ENCODE data around the gene FAM53B. TPM values are rescaled to one million over a fixed set of nuclear protein-coding genes. Genes with fewer than 3 reads are reported as not detected.

FAM53B gene
- total RNA-seq, 1 experiment from 2014 or later: 14.1 TPM

DNA sequence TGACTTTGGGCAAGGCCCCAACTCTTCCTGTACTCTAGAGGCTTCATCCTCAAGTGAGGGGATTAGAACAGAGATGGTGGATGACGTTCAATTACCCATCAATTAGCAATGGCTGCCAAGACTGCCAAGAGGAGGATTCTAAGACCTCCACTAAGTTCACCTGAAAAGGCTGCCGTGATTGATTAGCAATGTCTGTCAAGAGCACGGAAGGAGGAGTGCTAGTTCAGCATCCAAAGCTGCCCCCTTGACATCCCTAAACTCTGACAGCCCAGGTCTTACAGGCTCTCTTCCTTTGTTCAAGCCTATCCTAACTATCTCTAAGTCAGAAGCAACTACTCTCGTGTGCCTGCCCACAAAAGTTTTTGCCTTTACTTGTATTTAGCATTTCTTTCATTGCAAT, 68.4 kb downstream of the FAM53B start:
- no peaks in the 10 kb centered on the region for H3K27me3 ChIP-seq (replicated peaks)
- no peak for DNase-seq (ENCODE audit: low read depth in 1 of 2, low spot score in 2 of 2)
- no peak overlapping the region for H3K27ac ChIP-seq
- H3K4me3 ChIP-seq: no peak overlapping the region
- no peaks in the 10 kb centered on the region for H3K9me3 ChIP-seq (replicated peaks)
- H3K36me3 ChIP-seq: no peaks in the 10 kb centered on the region; the same call in 1 of the 2 replicates
- H3K4me1 ChIP-seq (replicated peaks): peaks cover 4% of the 10 kb centered on the region; the same call in 1 of the 2 replicates

DNA sequence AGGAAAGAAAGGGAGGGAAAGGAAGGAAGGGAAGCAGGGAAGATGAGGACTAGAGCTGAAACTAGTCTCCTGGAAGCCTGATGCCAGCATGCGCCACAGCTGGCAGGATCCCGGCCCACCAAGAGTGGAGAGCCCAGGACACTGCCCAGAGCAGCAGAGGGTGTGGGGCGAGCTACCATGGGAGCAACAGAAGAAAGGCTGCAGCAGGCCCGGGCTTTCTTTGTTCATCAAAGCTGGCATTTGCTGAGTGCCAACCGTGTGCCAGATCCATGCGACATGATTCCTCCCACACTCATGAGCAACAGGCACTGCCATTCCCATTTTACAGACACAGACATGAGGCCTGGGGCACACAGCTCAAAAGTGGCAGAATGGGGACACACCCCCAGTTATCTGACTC, 68.9 kb downstream of the FAM53B start:
- Histone ChIP-seq H3K9me3 (replicated peaks) (no peaks in the 10 kb centered on the region), H3K27ac (no peak overlapping the region), H3K27me3 (replicated peaks) (no peaks in the 10 kb centered on the region), H3K4me3 (no peak overlapping the region), H3K4me1 (replicated peaks) (peaks cover 4% of the 10 kb centered on the region; the same call in 1 of the 2 replicates), H3K36me3 (no peaks in the 10 kb centered on the region; the same call in 1 of the 2 replicates)
- DNase-seq (ENCODE audit: low read depth in 1 of 2, low spot score in 2 of 2): no peak

DNA sequence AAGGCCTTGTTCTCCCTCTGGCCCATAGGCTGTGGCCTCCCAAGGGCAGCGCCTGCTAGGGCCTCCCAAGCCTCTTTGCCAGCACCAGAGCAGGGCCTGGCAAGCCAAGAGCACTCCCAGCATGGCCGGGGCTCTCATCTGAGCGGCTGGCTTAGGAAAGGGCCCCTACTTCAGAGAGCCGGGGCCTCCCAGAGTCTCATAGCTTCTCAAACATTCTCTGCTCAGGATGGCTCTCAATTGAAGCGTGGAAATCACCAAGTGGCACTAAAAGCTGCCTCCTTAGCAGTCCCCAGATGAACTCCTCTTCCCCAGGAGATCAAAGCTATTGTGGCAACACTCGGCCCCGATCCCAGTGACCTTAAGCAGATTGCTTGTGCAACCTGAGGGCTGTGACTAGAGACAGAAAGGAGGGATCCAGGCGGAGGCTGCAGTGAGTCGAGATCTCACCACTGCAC, 69.4 kb downstream of the FAM53B start:
- H3K36me3 ChIP-seq: no peaks in the 10 kb centered on the region; the same call in 1 of the 2 replicates
- no peak overlapping the region for H3K4me3 ChIP-seq
- H3K4me1 ChIP-seq (replicated peaks): peaks cover 4% of the 10 kb centered on the region; the same call in 1 of the 2 replicates
- H3K9me3 ChIP-seq (replicated peaks): no peaks in the 10 kb centered on the region
- H3K27me3 ChIP-seq (replicated peaks): no peaks in the 10 kb centered on the region
- no peak overlapping the region for H3K27ac ChIP-seq
- no peak for DNase-seq (ENCODE audit: low read depth in 1 of 2, low spot score in 2 of 2)

DNA sequence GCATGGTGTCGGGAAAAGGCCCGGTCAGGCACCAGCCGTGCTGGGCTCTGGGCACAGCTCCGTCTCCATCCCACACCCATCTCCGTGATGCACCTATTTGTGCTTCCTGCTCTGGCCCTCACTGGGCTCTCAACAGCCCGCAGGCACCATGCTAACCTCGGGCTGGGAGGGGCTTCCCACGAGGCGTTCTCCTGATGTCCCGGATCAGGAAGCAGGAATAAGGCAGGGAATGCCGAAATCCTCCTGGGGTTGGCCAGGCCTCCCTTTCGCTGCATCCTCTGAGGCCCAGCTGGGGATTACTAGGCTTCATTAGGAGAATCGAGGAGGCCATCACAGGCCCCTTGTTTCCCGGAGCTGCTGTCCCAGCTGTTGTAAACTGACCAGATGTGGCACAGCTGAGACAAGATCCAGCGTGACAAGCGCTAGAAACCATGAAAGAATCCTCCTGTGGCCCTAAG, 72.0 kb downstream of the FAM53B start:
- Histone ChIP-seq H3K4me3 (no peak overlapping the region), H3K9me3 (replicated peaks) (no peaks in the 10 kb centered on the region), H3K4me1 (replicated peaks) (peaks cover 4% of the 10 kb centered on the region; the same call in 1 of the 2 replicates), H3K36me3 (no peaks in the 10 kb centered on the region; the same call in 1 of the 2 replicates), H3K27ac (no peak overlapping the region), H3K27me3 (replicated peaks) (no peaks in the 10 kb centered on the region)
- no peak for DNase-seq (ENCODE audit: low read depth in 1 of 2, low spot score in 2 of 2)

DNA sequence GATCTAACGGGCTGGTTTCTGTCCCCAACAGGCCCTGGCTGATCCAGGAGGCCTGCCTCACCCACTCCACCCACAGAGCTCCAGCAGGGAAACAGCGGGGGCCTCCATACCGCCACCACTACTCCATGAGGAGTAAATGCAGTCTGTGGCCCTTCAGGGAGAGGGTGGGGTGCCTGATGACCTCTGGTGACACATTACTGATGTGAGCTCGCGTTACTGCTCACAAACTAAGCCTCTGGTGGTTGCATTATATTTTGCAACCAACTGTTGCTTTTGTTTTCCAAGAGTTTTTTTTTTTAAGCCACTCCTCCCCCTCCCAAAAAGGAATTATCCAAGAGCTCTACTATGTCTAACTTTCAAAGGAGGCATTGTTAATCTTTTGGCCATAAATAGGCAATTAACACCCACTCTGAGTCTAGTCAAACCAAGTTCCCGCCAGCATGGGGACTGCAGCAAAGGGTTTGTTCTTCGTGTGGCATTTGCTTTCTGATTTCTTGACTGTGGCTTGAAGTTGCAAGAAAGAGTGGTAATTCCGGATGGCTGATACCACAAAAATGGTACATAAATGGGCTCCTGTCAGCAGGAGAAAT, 72.6 kb downstream of the FAM53B start:
- Histone ChIP-seq H3K4me3 (no peak overlapping the region), H3K36me3 (no peaks in the 10 kb centered on the region; the same call in 1 of the 2 replicates), H3K27me3 (replicated peaks) (no peaks in the 10 kb centered on the region), H3K27ac (no peak overlapping the region), H3K9me3 (replicated peaks) (no peaks in the 10 kb centered on the region), H3K4me1 (replicated peaks) (peaks cover 6% of the 10 kb centered on the region)
- DNase-seq (ENCODE audit: low read depth in 1 of 2, low spot score in 2 of 2): no peak

DNA sequence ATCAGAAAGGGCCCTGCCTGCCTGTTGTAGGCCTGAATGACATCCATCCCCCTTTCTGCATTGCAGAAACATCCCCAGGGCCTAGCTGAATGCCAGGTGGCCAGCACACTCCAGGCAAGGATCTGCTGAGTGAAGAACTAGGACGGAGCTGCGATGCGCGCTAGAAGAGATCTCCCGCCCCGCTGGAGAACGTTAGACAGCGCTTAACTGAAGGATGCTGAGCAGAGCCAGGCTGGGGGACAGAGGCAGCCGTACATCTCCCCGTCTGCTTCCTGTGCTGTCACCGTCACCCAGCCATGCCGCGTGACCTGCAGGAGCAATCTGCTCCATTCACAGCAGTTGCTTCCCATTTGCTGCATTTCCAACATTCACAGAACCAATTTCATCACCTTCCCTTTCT, 73.3 kb downstream of the FAM53B start:
- Histone ChIP-seq H3K27ac (no peak overlapping the region), H3K9me3 (replicated peaks) (no peaks in the 10 kb centered on the region), H3K4me3 (no peak overlapping the region), H3K4me1 (replicated peaks) (peaks cover 13% of the 10 kb centered on the region), H3K27me3 (replicated peaks) (no peaks in the 10 kb centered on the region), H3K36me3 (no peaks in the 10 kb centered on the region; the same call in 1 of the 2 replicates)
- no peak for DNase-seq (ENCODE audit: low read depth in 1 of 2, low spot score in 2 of 2)

DNA sequence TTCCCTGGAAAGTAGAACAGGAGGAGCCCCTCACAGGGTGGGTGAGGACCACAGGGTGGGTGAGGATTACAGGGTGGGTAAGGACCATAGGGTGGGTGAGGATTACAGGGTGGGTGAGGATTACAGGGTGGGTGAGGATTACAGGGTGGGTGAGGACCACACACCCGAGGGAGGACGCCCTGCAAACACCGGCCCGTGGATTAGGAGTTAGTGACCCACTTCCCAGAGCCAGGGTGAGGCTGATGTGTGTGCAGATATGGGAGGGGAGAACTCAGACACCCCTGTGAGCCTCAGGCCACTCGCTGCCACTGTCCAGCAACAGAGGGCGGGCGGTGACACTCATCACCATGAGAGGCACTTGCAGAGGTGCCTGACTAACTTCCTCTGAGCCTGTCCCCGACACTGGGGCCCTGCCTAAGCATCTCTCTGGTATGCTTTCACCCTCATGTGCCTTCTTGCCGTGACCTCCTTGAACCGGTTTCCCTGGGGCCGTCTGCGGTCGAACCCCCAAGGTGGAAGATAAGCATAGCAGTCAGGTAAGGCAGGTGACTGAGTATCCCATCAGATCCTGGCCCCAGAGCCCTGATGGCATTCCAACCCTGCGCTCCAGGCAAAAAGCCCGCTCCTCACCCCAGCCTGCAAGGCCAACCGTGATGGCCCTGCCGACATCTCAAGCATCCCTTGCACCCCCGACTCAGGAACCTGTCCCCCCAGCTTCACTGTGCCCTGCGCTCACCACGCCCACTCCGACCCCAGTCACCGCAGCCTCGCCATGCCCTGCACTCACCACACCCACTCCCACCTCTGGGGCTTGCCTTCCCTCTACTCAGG, 74.1 kb downstream of the FAM53B start:
- H3K9me3 ChIP-seq (replicated peaks): no peaks in the 10 kb centered on the region
- H3K4me3 ChIP-seq: no peak overlapping the region
- H3K27ac ChIP-seq: no peak overlapping the region
- H3K27me3 ChIP-seq (replicated peaks): no peaks in the 10 kb centered on the region
- peaks cover 21% of the 10 kb centered on the region for H3K4me1 ChIP-seq (replicated peaks)
- DNase-seq (ENCODE audit: low read depth in 1 of 2, low spot score in 2 of 2): no peak
- no peaks in the 10 kb centered on the region; the same call in 1 of the 2 replicates for H3K36me3 ChIP-seq

DNA sequence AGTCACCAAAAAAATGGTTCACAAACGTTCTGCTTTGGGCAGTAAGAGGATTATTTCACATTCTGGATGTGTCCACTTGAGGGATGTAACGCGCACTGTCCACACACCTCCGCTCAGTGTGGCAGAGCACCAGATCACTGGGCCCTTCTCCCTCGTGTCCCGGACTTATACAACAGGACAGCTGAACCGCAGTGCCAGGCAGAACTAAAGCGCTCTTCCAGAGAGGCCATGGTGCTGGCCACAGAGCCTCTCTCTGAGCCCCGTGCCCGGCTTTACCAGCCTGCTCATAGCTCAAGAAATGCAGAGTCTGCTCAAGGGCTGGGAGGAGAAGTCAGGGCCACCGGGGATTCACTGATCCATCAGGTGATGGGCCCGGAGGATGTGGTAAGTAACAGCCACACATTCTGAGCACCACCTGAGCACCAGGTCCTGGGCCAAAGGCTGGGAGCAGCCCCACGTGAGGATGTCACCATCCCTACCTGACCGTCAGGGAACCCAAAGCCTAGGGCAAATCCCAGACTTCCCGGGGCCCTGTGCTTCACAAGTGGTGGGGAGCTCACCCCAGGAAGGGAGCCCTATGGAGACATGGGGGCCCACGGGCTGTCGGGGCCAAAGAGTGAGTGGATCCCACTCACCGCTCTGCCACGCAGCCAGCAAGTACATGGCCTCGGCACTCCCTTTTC, 74.9 kb downstream of the FAM53B start:
- Histone ChIP-seq H3K36me3 (no peaks in the 10 kb centered on the region; the same call in 1 of the 2 replicates), H3K4me1 (replicated peaks) (peaks cover 21% of the 10 kb centered on the region), H3K4me3 (no peak overlapping the region), H3K27me3 (replicated peaks) (no peaks in the 10 kb centered on the region), H3K27ac (no peak overlapping the region), H3K9me3 (replicated peaks) (no peaks in the 10 kb centered on the region)
- DNase-seq (ENCODE audit: low read depth in 1 of 2, low spot score in 2 of 2): no peak

DNA sequence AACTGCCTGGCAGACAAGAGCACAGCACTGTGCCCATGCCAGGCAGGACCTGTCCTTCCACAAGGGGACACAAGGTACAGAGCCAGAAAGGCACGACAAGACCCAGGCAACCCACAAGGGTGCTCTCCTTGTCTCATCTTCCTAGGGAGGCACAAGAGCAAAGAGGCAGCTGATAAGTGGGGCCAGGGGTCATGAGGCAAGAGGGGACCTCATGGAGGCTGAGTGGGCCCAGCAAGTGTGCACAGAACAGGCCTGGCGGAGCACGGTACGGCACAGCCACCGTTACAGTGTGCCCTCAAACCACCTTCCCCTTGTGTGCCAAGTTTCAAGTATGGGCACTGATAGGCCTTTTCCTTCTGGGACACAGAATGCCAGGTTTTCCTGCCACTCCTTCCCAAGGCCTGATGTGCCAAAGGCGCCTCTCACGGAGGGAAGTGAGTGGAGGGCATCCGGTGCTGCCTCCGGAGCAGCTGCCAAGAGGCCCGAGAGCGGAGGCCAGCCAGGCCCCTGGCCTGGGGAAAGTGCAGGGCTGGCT, 75.6 kb downstream of the FAM53B start:
- Histone ChIP-seq H3K4me3 (no peak overlapping the region), H3K4me1 (replicated peaks) (peaks cover 21% of the 10 kb centered on the region), H3K9me3 (replicated peaks) (no peaks in the 10 kb centered on the region), H3K27ac (no peak overlapping the region), H3K27me3 (replicated peaks) (no peaks in the 10 kb centered on the region), H3K36me3 (no peaks in the 10 kb centered on the region)
- DNase-seq (ENCODE audit: low read depth in 1 of 2, low spot score in 2 of 2): no peak

DNA sequence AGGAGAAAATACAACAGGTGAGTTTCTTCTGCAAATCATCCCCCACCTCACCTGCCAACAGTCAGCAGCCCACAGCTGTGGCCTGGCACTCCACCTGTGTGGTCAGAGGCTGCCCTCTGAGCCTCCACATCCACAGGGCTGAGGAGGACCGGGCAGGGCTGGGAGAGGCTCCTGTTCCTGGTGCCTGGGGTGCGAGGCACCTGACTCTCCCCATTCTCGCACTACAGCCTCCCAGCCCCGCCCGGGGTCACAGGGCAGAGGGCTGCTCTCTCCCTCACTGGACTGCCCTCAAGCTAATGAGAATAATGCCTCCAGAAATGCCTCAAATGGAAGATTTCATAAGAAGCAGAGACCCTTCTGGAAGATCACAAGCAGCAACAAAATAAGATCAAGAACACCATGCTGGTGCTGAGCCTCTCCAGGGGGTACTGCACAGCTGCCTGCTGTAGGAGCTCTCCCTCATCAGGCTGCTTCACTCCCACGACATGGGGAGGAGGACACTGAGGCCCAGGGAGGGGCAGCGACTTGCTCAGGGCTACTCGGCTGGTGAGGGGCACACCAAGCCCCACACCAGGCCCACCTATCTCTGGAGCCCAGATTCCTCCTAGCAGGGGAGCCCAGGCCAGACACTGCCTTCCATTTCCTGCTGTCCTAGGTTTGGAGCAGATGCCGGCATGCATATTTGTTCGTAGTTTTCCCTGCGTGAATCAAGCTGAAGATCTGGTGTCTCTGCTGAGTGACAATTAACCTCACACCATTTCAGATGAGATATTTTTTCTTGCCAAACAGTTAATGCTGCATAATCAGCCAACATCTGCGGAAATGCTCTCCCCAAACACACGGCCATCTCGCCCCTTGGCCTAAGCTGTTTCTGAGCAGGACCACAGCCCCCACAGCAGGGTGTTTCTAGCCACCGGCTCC, 76.5 kb downstream of the FAM53B start:
- peaks cover 21% of the 10 kb centered on the region for H3K4me1 ChIP-seq (replicated peaks)
- no peak for DNase-seq (ENCODE audit: low read depth in 1 of 2, low spot score in 2 of 2)
- no peaks in the 10 kb centered on the region for H3K9me3 ChIP-seq (replicated peaks)
- no peaks in the 10 kb centered on the region for H3K27me3 ChIP-seq (replicated peaks)
- H3K4me3 ChIP-seq: no peak overlapping the region
- H3K27ac ChIP-seq: no peak overlapping the region
- no peaks in the 10 kb centered on the region for H3K36me3 ChIP-seq

DNA sequence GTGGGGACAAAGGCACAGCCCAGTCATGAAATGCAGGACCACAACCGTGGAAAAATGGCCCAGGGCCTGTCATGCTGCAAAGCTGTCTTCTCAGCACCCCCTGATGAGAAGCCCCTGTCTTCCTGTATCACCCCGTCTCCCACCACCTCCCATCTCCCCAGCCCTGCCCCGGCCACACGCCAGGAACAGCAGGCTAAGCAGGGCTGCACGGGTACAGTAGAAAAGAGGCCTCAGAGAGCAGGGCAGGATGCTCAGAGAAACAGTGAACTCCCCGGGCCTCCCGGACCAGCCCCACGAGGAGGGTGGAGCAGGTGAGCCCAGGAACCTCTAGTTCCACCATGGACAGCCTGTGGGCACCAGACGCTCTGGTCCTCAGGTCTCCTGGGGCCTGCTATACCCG, 77.7 kb downstream of the FAM53B start:
- H3K9me3 ChIP-seq (replicated peaks): no peaks in the 10 kb centered on the region
- peaks cover 17% of the 10 kb centered on the region for H3K4me1 ChIP-seq (replicated peaks)
- no peaks in the 10 kb centered on the region for H3K36me3 ChIP-seq

DNA sequence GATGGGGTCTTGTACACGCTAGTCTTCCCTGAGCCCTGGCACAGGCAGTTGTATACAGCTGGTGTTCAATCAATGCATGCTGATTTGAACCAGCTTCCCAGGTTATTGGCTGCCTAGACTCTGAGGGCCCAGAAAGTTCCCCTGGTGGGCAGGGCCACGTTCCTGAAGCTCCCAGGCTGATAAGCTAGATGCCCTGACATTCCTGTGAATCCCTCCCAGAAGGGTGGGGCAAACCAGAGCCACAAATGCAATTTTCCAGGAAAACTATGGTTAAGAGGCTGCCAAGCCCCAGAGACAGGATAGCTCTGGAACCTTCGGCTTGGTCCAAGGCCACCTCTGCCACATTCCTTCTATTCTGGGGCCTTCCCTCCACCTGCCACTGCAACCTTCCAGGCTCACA, 78.2 kb downstream of the FAM53B start:
- Histone ChIP-seq H3K27me3 (replicated peaks) (no peaks in the 10 kb centered on the region), H3K4me3 (no peak overlapping the region), H3K9me3 (replicated peaks) (no peaks in the 10 kb centered on the region), H3K27ac (peak overlapping the region; percentile 48; the same call in 1 of the 2 replicates), H3K36me3 (no peaks in the 10 kb centered on the region), H3K4me1 (replicated peaks) (peaks cover 17% of the 10 kb centered on the region)
- no peak for DNase-seq (ENCODE audit: low read depth in 1 of 2, low spot score in 2 of 2)

More for the DNA sequence above, 77.7 kb downstream of the FAM53B start:
- Histone ChIP-seq H3K27ac (no peak overlapping the region), H3K27me3 (replicated peaks) (no peaks in the 10 kb centered on the region), H3K4me3 (no peak overlapping the region)
- no peak for DNase-seq (ENCODE audit: low read depth in 1 of 2, low spot score in 2 of 2)

DNA sequence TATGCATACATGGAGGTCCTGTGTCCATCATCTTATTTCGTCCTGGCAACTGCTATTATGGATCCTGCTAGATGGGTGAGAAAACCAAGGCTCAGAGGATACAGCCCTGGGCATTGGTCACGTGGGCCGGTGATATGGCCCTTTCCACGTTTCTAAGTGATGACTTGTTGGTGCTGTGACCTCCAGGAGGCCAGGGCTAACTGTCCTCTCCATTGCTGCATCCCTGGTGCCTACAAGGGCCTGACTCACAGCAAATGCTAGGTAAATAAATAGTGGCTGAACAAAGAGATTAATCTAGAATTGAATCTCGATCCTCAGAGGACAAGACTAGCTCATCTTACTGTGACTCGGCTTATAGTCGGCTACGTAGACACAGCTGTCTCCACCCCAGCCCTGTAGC, 78.6 kb downstream of the FAM53B start:
- Histone ChIP-seq H3K4me3 (no peak overlapping the region), H3K9me3 (replicated peaks) (no peaks in the 10 kb centered on the region), H3K36me3 (no peaks in the 10 kb centered on the region), H3K4me1 (replicated peaks) (peaks cover 17% of the 10 kb centered on the region), H3K27ac (peak overlapping the region; percentile 48; the same call in 1 of the 2 replicates), H3K27me3 (replicated peaks) (no peaks in the 10 kb centered on the region)
- DNase-seq (ENCODE audit: low read depth in 1 of 2, low spot score in 2 of 2): peak; percentile 54 to 68
